GM12878 (cell line): ENCODE results near the gene APH1B. TPM values are rescaled to one million over a fixed set of nuclear protein-coding genes. Genes with fewer than 3 reads are reported as not detected.
A peak's percentile ranks its signal among the peaks of the same experiment; 100 is the strongest.

Experiments used
- ATAC-seq: fragments of 200-7000 bp; cut with Tn5 transposase; 3 replicates; pipeline ENCODE4 v1.9.1; 2020; ENCODE audit warnings: mild to moderate bottlenecking, moderate library complexity
- Bru-seq: library from RNA; stranded (reverse); fragments of 400-500 nt; gene quantifications from one replicate; lab custom pipeline; 2021; lab: Mats Ljungman, UMichigan
- BruChase-seq, 2 experiments: library from RNA; stranded (reverse); fragments of 400-500 nt; gene quantifications; one replicate each; lab custom pipeline; 2021; lab: Mats Ljungman, UMichigan
- BruUV-seq: library from RNA; stranded (reverse); fragments of 400-500 nt; replicated peaks from 2 replicates; lab custom pipeline; 2021; lab: Mats Ljungman, UMichigan
- CTCF ChIA-PET: fragments of 300-600 bp; sonication (Branson Sonifier 250); formaldehyde crosslinking; extraction: SDS; loops from one replicate; lab custom pipeline; 2021; ENCODE audit warnings: inconsistent platforms; lab: Yijun Ruan, JAX
- POLR2A ChIA-PET: fragments of 350-600 bp; formaldehyde crosslinking; extraction: SDS; loops from one replicate; lab custom pipeline; 2021; ENCODE audit warnings: inconsistent platforms; lab: Charles Lee
- RAD21 ChIA-PET: fragments of 300-600 bp; sonication (Branson Sonifier 250); formaldehyde crosslinking; loops from one replicate; lab custom pipeline; 2023; ENCODE audit warnings: antibody characterized with exemption; ENCODE audit not compliant: unreplicated experiment; lab: Charles Lee
- SMC1A ChIA-PET: fragments of 300-600 bp; sonication (Branson Sonifier 250); formaldehyde crosslinking; loops from one replicate; lab custom pipeline; 2023; ENCODE audit not compliant: unreplicated experiment, uncharacterized antibody; lab: Charles Lee
- DNase-seq: peaks from one replicate; pipeline ENCODE4 v3.0.0-alpha.2; 2011; ENCODE audit warnings: low read depth, low spot score
- FAIRE-seq: peaks from 3 replicates; lab custom pipeline; 2011; peaks lifted over from hg19 to GRCh38; lab: Jason Lieb, UNC
- H2AFZ ChIP-seq: 2 replicates; pipeline ENCODE4 v1.6.0; 2011; ENCODE audit warnings: low read depth, low read length, control low read depth; ENCODE audit not compliant: control insufficient read depth
- H3K27ac ChIP-seq: 2 replicates; pipeline ENCODE4 v1.5.1; 2011; ENCODE audit warnings: control low read depth; ENCODE audit not compliant: control insufficient read depth, insufficient read depth
- H3K27me3 ChIP-seq, 2 experiments: replicated peaks in 1 of 2; 2 replicates each; pipeline versions ENCODE4 v1.6.0 to v1.6.1; 2011; ENCODE audit warnings: low read length in 1 of 2; ENCODE audit not compliant: control insufficient read depth in 2 of 2, insufficient read depth in 2 of 2
- H3K36me3 ChIP-seq, 2 experiments: 2 replicates each; pipeline ENCODE4 v1.5.1; 2011; ENCODE audit warnings: low read length in 1 of 2; ENCODE audit not compliant: control insufficient read depth in 2 of 2, insufficient read depth in 2 of 2
- H3K4me1 ChIP-seq: 2 replicates; pipeline ENCODE4 v1.6.1; 2011; ENCODE audit warnings: mild to moderate bottlenecking, low read length, moderate library complexity, mixed read lengths; ENCODE audit not compliant: control insufficient read depth, insufficient read depth
- H3K4me2 ChIP-seq: 2 replicates; pipeline ENCODE4 v1.6.0; 2011; ENCODE audit warnings: control low read depth; ENCODE audit not compliant: control insufficient read depth, insufficient read depth
- H3K4me3 ChIP-seq: fragments of 200-600 bp; sonication (generic); 2 replicates; pipeline ENCODE4 v1.5.1; 2016
- H3K79me2 ChIP-seq: 2 replicates; pipeline ENCODE4 v1.6.0; 2011; ENCODE audit warnings: low read length; ENCODE audit not compliant: control insufficient read depth, insufficient read depth
- H3K9ac ChIP-seq: 2 replicates; pipeline ENCODE4 v1.8.0; 2011; ENCODE audit warnings: low read length, control low read depth, mixed read lengths; ENCODE audit not compliant: control insufficient read depth, insufficient read depth
- H3K9me3 ChIP-seq: replicated peaks from 3 replicates; pipeline ENCODE4 v1.5.1; 2011; ENCODE audit warnings: mild to moderate bottlenecking, low read length; ENCODE audit not compliant: control insufficient read depth, insufficient read depth
- H4K20me1 ChIP-seq: 2 replicates; pipeline ENCODE4 v1.6.0; 2011; ENCODE audit not compliant: control insufficient read depth, insufficient read depth
- BACH1 ChIP-seq: fragments of 450-650 bp; IDR thresholded peaks from 2 replicates; pipeline ENCODE4 v1.6.1; 2017; ENCODE audit warnings: mild to moderate bottlenecking, borderline replicate concordance
- BHLHE40 ChIP-seq, 2 experiments: fragments of 450-650 bp in 1 of 2; IDR thresholded peaks; 2 replicates each; pipeline ENCODE4 v1.6.1; 2011 to 2017; ENCODE audit warnings: low read depth in 2 of 2, borderline replicate concordance in 1 of 2, improper control_type of control experiment in 1 of 2, low read length in 1 of 2, mild to moderate bottlenecking in 1 of 2
- CHD1 ChIP-seq: IDR thresholded peaks from 2 replicates; pipeline ENCODE4 v1.6.1; 2012; ENCODE audit warnings: low read depth, low read length, improper control_type of control experiment
- NFYA ChIP-seq: IDR thresholded peaks from 2 replicates; pipeline ENCODE4 v1.6.1; 2011; ENCODE audit warnings: low read depth, mild to moderate bottlenecking, low read length, improper control_type of control experiment, borderline replicate concordance
- NR2C1 ChIP-seq: fragments of 450-650 bp; IDR thresholded peaks from 2 replicates; pipeline ENCODE4 v1.6.1; 2017; ENCODE audit warnings: antibody characterized with exemption, mild to moderate bottlenecking, moderate library complexity
- NRF1 ChIP-seq: conservative IDR thresholded peaks from 2 replicates; pipeline ENCODE4 v1.6.1; 2011; ENCODE audit warnings: mild to moderate bottlenecking, low read depth, low read length, improper control_type of control experiment
- RELA ChIP-seq: fragments of 450-650 bp; IDR thresholded peaks from 2 replicates; pipeline ENCODE4 v1.8.0; 2014; ENCODE audit warnings: borderline replicate concordance; ENCODE audit not compliant: partially characterized antibody
- SPI1 ChIP-seq: IDR thresholded peaks from 2 replicates; pipeline ENCODE4 v1.6.1; 2011; ENCODE audit warnings: low read depth, mild to moderate bottlenecking, low read length, moderate library complexity, borderline replicate concordance; ENCODE audit not compliant: insufficient read depth
- WGBS: methylation state at CpG from one replicate; pipeline ENCODE4 v1.1.6; 2016; ENCODE audit warnings: low lambda C conversion rate; ENCODE audit not compliant: insufficient replicate concordance, insufficient coverage; ENCODE audit errors: missing lambda C conversion rate; 5-methylcytosine and 5-hydroxymethylcytosine counted together
- in situ Hi-C: fragments of 300-500 bp; cut with MboI; formaldehyde crosslinking; loops from 9 replicates; pipeline ENCODE4 v1.14.3; 2018; ENCODE audit warnings: mixed read lengths
- intact Hi-C: fragments of 100-400 bp; cut with micrococcal nuclease; formaldehyde crosslinking; loops from one replicate; pipeline ENCODE4 v1.14.2; 2022; ENCODE audit not compliant: unreplicated experiment
- long read RNA-seq, 2 experiments: library from polyadenylated mRNA; unstranded; transcript quantifications; one replicate each; pipeline ENCODE4 v2.0.0, GENCODE V29; 2019 to 2020
- polyA minus RNA-seq, 3 experiments: library from RNA; depleted of rRNA, polyadenylated mRNA; stranded (reverse); fragments of >200 nt; gene quantifications; 2 replicates each; pipeline ENCODE4 v1.2.3, GENCODE V29; 2011
- polyA plus RNA-seq, 11 experiments: library from polyadenylated mRNA; depleted of rRNA in 4 of 11; unstranded in 6 of 11; stranded (reverse) in 5 of 11; fragments of >200 nt; fragmentation: Nextera tagmentation in 4 of 11; fragmentation: Illumina TruSeq in 1 of 11; extraction: Ambion mirVana in 4 of 11; extraction: Trizol in 1 of 11; gene quantifications; 1 replicate in 1 of 11; 2 replicates in 10 of 11; pipeline versions ENCODE4 v1.2.1 to v1.2.3, GENCODE V29; 2011 to 2016; ENCODE audit warnings: inconsistent platforms in 2 of 11, missing spikeins in 2 of 11, low read depth in 1 of 11
- total RNA-seq, 4 experiments: library from RNA; depleted of rRNA in 3 of 4; stranded (reverse); fragments of >200 nt in 3 of 4; fragmentation: Illumina TruSeq in 1 of 4; extraction: Trizol in 1 of 4; gene quantifications; 2 replicates each; pipeline versions ENCODE4 v1.2.1 to v1.2.3, GENCODE V29; 2013 to 2021
- TF ChIP-seq, protein P1 (sequence below): fragments of 450-650 bp; IDR thresholded peaks from 2 replicates; pipeline ENCODE4 v1.6.1; 2017; ENCODE audit warnings: mild to moderate bottlenecking, low read depth, inconsistent platforms; ENCODE audit not compliant: poor library complexity, severe bottlenecking
- TF ChIP-seq, protein P2 (sequence below): fragments of 450-650 bp; IDR thresholded peaks from 2 replicates; pipeline ENCODE4 v1.6.1; 2016; ENCODE audit warnings: mild to moderate bottlenecking

APH1B gene
- total RNA-seq (2013; cell fraction: nucleolus; rRNA removed): 26.8 and 31.2 TPM in 2 replicates
- total RNA-seq (2014; rRNA removed) (8.8 and 9.8 TPM in 2 replicates), total RNA-seq (2014; rRNA removed; fragmentation: Illumina TruSeq; extraction: Trizol) (8.8 and 9.1 TPM in 2 replicates), total RNA-seq (2021) (11.5 and 14.3 TPM in 2 replicates), polyA plus RNA-seq (2011; rRNA removed) (5.0 and 6.1 TPM in 2 replicates), polyA plus RNA-seq (2014; fragmentation: Illumina TruSeq; extraction: Trizol) (7.9 and 11.2 TPM in 2 replicates), polyA plus RNA-seq (2014; fragmentation: Nextera tagmentation; extraction: Ambion mirVana) (10 to 100 TPM; 12.9 to 17.6 TPM), polyA plus RNA-seq (2014; rRNA removed) (6.3 and 9.3 TPM in 2 replicates), polyA plus RNA-seq (2016; fragmentation: Nextera tagmentation; extraction: Ambion mirVana) (10 to 100 TPM; 14.4 to 20.8 TPM), polyA minus RNA-seq (2011; rRNA and poly(A)+ RNA removed) (2.9 and 4.4 TPM in 2 replicates), Bru-seq, nascent RNA (percentile 75 among the genes with signal in this experiment), BruChase-seq, experiment 1, labeled RNA remaining after a 6-hour chase (percentile 69 among the genes with signal in this experiment), BruChase-seq, experiment 2, labeled RNA remaining after a 2-hour chase (percentile 77 among the genes with signal in this experiment)
- 4.1 TPM for polyA plus RNA-seq (2011; ENCODE audit: low read depth)
- 3.0 and 3.1 TPM in 2 replicates for polyA plus RNA-seq (2011; cell fraction: cytosol; rRNA removed)
- 3.8 and 5.9 TPM in 2 replicates for polyA plus RNA-seq (2011; cell fraction: nucleus; rRNA removed)
- 5.7 and 7.9 TPM in 2 replicates for polyA plus RNA-seq (2012)
- 3.1 and 4.9 TPM in 2 replicates for polyA minus RNA-seq (2011; cell fraction: cytosol; rRNA and poly(A)+ RNA removed)
- 2.9 and 3.8 TPM in 2 replicates for polyA minus RNA-seq (2011; cell fraction: nucleus; rRNA and poly(A)+ RNA removed)
- long read RNA-seq, experiment 1, full-length matches to known transcripts: 1 of 1 reads
- long read RNA-seq, experiment 1, partial matches to known transcripts: 0 of 1 reads
- long read RNA-seq, experiment 1, other reads (novel, unspliced or antisense): 0 of 1 reads
- long read RNA-seq, experiment 2, full-length matches to known transcripts: 15 of 18 reads
- long read RNA-seq, experiment 2, partial matches to known transcripts: 0 of 18 reads
- long read RNA-seq, experiment 2, other reads (novel, unspliced or antisense): 3 of 18 reads

- no peaks in the 10 kb centered on the region for H4K20me1 ChIP-seq
- no TSS peak for BruUV-seq
- ChIA-PET SMC1A (interaction anchor here (0.6 to 3.6 kb wide), 12 partner anchors 11 to 111 kb away, joined by 3 to 15 read pairs (median 4); no protein-coding TSS in a partner anchor), POLR2A (interaction anchor here (0.5 to 1.5 kb wide), 2 partner anchors 61 to 111 kb away, joined by 3 read pairs; no protein-coding TSS in a partner anchor), CTCF (interaction anchor here (1.3 to 3.2 kb wide), 7 partner anchors 11 to 230 kb away, joined by 3 to 17 read pairs (median 5); no protein-coding TSS in a partner anchor), RAD21 (interaction anchor here (0.7 to 1.9 kb wide), 14 partner anchors 11 to 791 kb away, joined by 3 to 7 read pairs (median 4); no protein-coding TSS in a partner anchor)
- H3K9ac ChIP-seq: peak within 1 kb of the TSS; percentile 79
- peak within 1 kb of the TSS; percentile 90 for H2AFZ ChIP-seq
- H3K4me2 ChIP-seq: peak within 1 kb of the TSS; percentile 85
- WGBS: 2% methylated on average over 63 of the region's 102 CpGs
- peaks cover 4% of the 10 kb centered on the region; the same call in 1 of the 2 replicates for H3K4me1 ChIP-seq
- FAIRE-seq (no peak), ATAC-seq (peak; percentile 94), DNase-seq (no peak)
- H3K4me3 ChIP-seq: peak within 1 kb of the TSS; percentile 94
- in situ Hi-C loops: loop anchor here (25.0 kb wide), 1 partner anchor 310 kb away; the partner anchor contains the start of gene FBXL22
- H3K9me3 ChIP-seq: no peaks in the 10 kb centered on the region
- H3K27ac ChIP-seq: peak within 1 kb of the TSS; percentile 62
- intact Hi-C loops: loop anchor here (2.0 to 10.0 kb wide), 3 partner anchors 84 to 230 kb away; partner anchors contain the start of gene RPS27L
- H3K79me2 ChIP-seq: no peaks in the 10 kb centered on the region
- H3K36me3 ChIP-seq: no peaks in the 10 kb centered on the region
- H3K27me3 ChIP-seq: no peaks in the 10 kb centered on the region
- TF ChIP-seq NR2C1 (no peak), CHD1 (no peak), NRF1 (no peak), SPI1 (no peak), RELA (peak; percentile 24), NFYA (no peak), BHLHE40 (IDR thresholded peaks at IDR 0.05; ENCODE audit: borderline replicate concordance in 1 of 2, low read depth in 2 of 2, low read length in 1 of 2) (peak in 1 of 2 experiments; percentile 20; a peak in 2 of 4 replicates), BACH1 (peak; percentile 84)
- TF ChIP-seq, protein P1, sequence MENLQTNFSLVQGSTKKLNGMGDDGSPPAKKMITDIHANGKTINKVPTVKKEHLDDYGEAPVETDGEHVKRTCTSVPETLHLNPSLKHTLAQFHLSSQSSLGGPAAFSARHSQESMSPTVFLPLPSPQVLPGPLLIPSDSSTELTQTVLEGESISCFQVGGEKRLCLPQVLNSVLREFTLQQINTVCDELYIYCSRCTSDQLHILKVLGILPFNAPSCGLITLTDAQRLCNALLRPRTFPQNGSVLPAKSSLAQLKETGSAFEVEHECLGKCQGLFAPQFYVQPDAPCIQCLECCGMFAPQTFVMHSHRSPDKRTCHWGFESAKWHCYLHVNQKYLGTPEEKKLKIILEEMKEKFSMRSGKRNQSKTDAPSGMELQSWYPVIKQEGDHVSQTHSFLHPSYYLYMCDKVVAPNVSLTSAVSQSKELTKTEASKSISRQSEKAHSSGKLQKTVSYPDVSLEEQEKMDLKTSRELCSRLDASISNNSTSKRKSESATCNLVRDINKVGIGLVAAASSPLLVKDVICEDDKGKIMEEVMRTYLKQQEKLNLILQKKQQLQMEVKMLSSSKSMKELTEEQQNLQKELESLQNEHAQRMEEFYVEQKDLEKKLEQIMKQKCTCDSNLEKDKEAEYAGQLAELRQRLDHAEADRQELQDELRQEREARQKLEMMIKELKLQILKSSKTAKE: no peak
- TF ChIP-seq, protein P2, sequence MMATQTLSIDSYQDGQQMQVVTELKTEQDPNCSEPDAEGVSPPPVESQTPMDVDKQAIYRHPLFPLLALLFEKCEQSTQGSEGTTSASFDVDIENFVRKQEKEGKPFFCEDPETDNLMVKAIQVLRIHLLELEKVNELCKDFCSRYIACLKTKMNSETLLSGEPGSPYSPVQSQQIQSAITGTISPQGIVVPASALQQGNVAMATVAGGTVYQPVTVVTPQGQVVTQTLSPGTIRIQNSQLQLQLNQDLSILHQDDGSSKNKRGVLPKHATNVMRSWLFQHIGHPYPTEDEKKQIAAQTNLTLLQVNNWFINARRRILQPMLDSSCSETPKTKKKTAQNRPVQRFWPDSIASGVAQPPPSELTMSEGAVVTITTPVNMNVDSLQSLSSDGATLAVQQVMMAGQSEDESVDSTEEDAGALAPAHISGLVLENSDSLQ: no peak
Measured at GRCh38 chr15:63277038-63277892, at the start of gene APH1B. APH1B (plus strand) TSS chr15:63277605; CDS start chr15:63277624, 19 bp downstream.
